Measurements from ENCODE around the gene ZNF836. TPM values are rescaled to one million over a fixed set of nuclear protein-coding genes. Genes with fewer than 3 reads are reported as not detected.
A peak's percentile ranks its signal among the peaks of the same experiment; 100 is the strongest.

Gene ZNF836
- polyA plus RNA-seq, 3 donors = 2.3 to 4.8 (median 2.6) TPM

- Histone ChIP-seq H3K9ac (ENCODE audit: insufficient read depth, low read length, poor library complexity, severe bottlenecking) (peak overlapping the region; percentile 60), H3K4me3 (replicated peaks in 1 of 3; ENCODE audit: low read depth in 2 of 3, low read length in 3 of 3) (peak overlapping the region; percentile 41 to 88 (median 44)), H2AFZ (ENCODE audit: insufficient read depth, low read depth, low read length, poor library complexity, severe bottlenecking) (peak overlapping the region; percentile 81), H3K79me2 (ENCODE audit: insufficient read depth, low read length) (peaks cover 41% of the 10 kb centered on the region), H3K9me3 (replicated peaks in 1 of 2; ENCODE audit: control insufficient read depth in 1 of 2, insufficient read depth in 1 of 2, low read length in 2 of 2) (no peaks in the 10 kb centered on the region), H3K4me2 (replicated peaks; ENCODE audit: extremely low read depth, low read length, poor library complexity, severe bottlenecking) (peak overlapping the region; percentile 70), H3K4me1 (ENCODE audit: control insufficient read depth in 1 of 2, insufficient read depth in 2 of 2, low read length in 2 of 2) (peaks cover 20 to 24% of the 10 kb centered on the region in 2 donors), H3K27me3 (ENCODE audit: control insufficient read depth in 2 of 2, insufficient read depth in 2 of 2, low read length in 2 of 2) (no peaks in the 10 kb centered on the region), H3K27ac (ENCODE audit: low read depth in 1 of 2, low read length in 2 of 2) (peak overlapping the region; percentile 76 to 95), H4K20me1 (ENCODE audit: insufficient read depth, low read length) (peaks cover 7% of the 10 kb centered on the region), H3K36me3 (replicated peaks in 1 of 2; ENCODE audit: control insufficient read depth in 1 of 2, insufficient read depth in 2 of 2, low read length in 2 of 2) (peaks cover 6 to 16% of the 10 kb centered on the region in 2 donors)
- Mint-ChIP-seq H3K27ac (peak overlapping the region; percentile 92 to 100 (median 100)), H3K4me1 (peaks cover 27% of the 10 kb centered on the region), H3K4me3 (peak overlapping the region; percentile 89 to 90), H3K27me3 (ENCODE audit: low read depth in 3 of 3) (peaks cover 1 to 6% (median 4%) of the 10 kb centered on the region in 3 donors), H3K36me3 (peaks cover 8 to 24% of the 10 kb centered on the region in 2 donors), H3K9me3 (peaks cover 0 to 8% (median under 1%) of the 10 kb centered on the region in 7 donors)
- no peak for TF ChIP-seq CTCF (IDR thresholded peaks at IDR 0.05)
- intact Hi-C loops (cut with micrococcal nuclease) = loop anchor here (5.0 kb wide), 2 partner anchors 52 to 338 kb away; partner anchors contain the start of genes ZNF616 (in 1 of the 2) and ZNF808 (in 1 of the 2)
- WGBS (ENCODE audit: insufficient coverage) = 19% methylated on average over 23 of the region's 32 CpGs
- DNase-seq = no peak
These were observed 17.7 kb upstream of the ZNF836 start for GRCh38 chr19:52188822-52189734.

- Mint-ChIP-seq H3K4me3 (no peak overlapping the region), H3K36me3 (peaks cover 1 to 8% of the 10 kb centered on the region in 2 donors), H3K27me3 (ENCODE audit: low read depth in 3 of 3) (peaks cover 1 to 8% (median 4%) of the 10 kb centered on the region in 3 donors), H3K4me1 (peaks cover 25% of the 10 kb centered on the region), H3K9me3 (peaks cover 0 to 14% (median 5%) of the 10 kb centered on the region in 7 donors), H3K27ac (no peak overlapping the region)
- TF ChIP-seq CTCF (IDR thresholded peaks at IDR 0.05) = no peak
- H3K27me3 ChIP-seq (ENCODE audit: control insufficient read depth in 2 of 2, insufficient read depth in 2 of 2, low read length in 2 of 2) = no peaks in the 10 kb centered on the region
- WGBS (ENCODE audit: insufficient coverage) = no CpG with 5 or more reads among the region's 1 CpG
- H3K4me2 ChIP-seq (replicated peaks; ENCODE audit: extremely low read depth, low read length, poor library complexity, severe bottlenecking) = no peak overlapping the region
- H3K27ac ChIP-seq (ENCODE audit: low read depth in 1 of 2, low read length in 2 of 2) = no peak overlapping the region
- intact Hi-C loops (cut with micrococcal nuclease) = loop anchor here (5.0 kb wide), 2 partner anchors 50 to 340 kb away; partner anchors contain the start of genes ZNF616 (in 1 of the 2) and ZNF808 (in 1 of the 2)
- H3K79me2 ChIP-seq (ENCODE audit: insufficient read depth, low read length) = peaks cover 24% of the 10 kb centered on the region
- peaks cover 0 to 2% of the 10 kb centered on the region in 2 donors for H3K9me3 ChIP-seq (replicated peaks in 1 of 2; ENCODE audit: control insufficient read depth in 1 of 2, insufficient read depth in 1 of 2, low read length in 2 of 2)
- no peaks in the 10 kb centered on the region for H4K20me1 ChIP-seq (ENCODE audit: insufficient read depth, low read length)
- H3K9ac ChIP-seq (ENCODE audit: insufficient read depth, low read length, poor library complexity, severe bottlenecking) = no peak overlapping the region
- peaks cover 20 to 24% of the 10 kb centered on the region in 2 donors for H3K4me1 ChIP-seq (ENCODE audit: control insufficient read depth in 1 of 2, insufficient read depth in 2 of 2, low read length in 2 of 2)
- H3K36me3 ChIP-seq (replicated peaks in 1 of 2; ENCODE audit: control insufficient read depth in 1 of 2, insufficient read depth in 2 of 2, low read length in 2 of 2) = no peaks in the 10 kb centered on the region
- DNase-seq = no peak
- no peak overlapping the region for H2AFZ ChIP-seq (ENCODE audit: insufficient read depth, low read depth, low read length, poor library complexity, severe bottlenecking)
- H3K4me3 ChIP-seq (replicated peaks in 1 of 3; ENCODE audit: low read depth in 2 of 3, low read length in 3 of 3) = no peak overlapping the region
These were observed 16.0 kb upstream of the ZNF836 start for GRCh38 chr19:52187407-52187806.
